ENCODE results near the gene FOXN1.

FOXN1 gene

DNA sequence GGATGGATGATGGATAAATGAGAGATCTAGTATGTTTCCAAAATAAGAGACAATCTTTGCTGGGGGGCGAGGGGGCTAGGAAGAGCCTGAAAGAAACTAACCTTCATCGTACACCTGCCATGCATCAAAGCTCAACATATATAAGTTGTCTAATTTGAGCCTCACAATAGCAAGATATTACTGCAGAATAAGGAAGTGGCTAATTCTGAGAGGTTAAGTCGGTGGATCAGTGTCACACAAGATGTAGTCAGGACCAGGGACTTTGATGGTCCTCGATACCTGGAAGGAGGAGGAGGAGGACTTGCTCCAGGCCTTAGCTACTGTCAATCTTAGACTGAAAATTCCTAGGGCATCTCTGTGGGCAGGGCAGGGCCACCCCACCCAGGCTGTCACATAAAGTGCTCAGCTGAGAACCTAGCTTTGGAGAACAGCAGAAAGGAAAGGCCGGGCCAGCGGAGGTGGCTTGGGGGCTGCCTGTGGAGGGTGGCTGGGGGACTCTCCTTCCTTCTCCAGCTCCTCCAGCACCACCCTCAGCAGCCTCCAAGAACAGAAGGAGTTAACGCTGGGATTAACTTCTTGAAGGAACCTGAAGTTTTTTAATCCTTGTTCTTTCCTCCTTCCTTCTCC lies 33.2 kb upstream of the FOXN1 start:
- ATAC-seq (no peak), DNase-seq (no peak)
- no peaks in the 10 kb centered on the region for H3K36me3 Mint-ChIP-seq (ENCODE audit: low read depth)
- H3K27ac Mint-ChIP-seq = no peak overlapping the region
- H3K4me3 Mint-ChIP-seq = no peak overlapping the region
- H3K27me3 Mint-ChIP-seq = no peaks in the 10 kb centered on the region
- peaks cover 12% of the 10 kb centered on the region for H3K4me1 Mint-ChIP-seq
- H3K9me3 Mint-ChIP-seq = no peaks in the 10 kb centered on the region

DNA sequence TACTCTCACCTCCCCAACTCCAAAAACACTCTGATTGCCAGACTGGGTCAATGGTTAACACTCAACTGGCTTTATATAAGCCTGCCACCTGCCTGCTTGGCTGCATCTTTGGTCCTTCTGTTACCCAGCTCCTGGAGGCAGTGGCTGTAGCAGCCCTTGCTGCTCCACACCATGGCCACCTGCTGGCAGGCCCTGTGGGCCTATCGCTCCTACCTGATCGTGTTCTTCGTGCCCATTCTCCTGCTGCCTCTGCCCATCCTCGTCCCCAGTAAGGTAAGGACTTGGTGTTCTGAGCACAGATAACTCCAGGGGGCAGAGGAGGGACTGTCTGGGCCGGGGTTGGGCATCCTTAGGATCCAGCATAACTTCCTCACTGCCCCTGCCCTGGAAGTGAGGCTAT lies 32.6 kb upstream of the FOXN1 start, which contains the start of gene SLC13A2:
SLC13A2 (plus strand) TSS at position 103 of the 400 bp plus-strand sequence; CDS start at position 172, 69 bp downstream.
- H3K27ac Mint-ChIP-seq = no peak within 1 kb of the TSS

GRCh38 chr17:28474111-28474531 lies 32.0 kb upstream of the FOXN1 start:
- ATAC-seq (no peak), DNase-seq (no peak)
- Mint-ChIP-seq H3K36me3 (ENCODE audit: low read depth) (no peaks in the 10 kb centered on the region), H3K27ac (no peak overlapping the region), H3K9me3 (no peaks in the 10 kb centered on the region), H3K27me3 (no peaks in the 10 kb centered on the region), H3K4me1 (peaks cover 5% of the 10 kb centered on the region), H3K4me3 (no peak overlapping the region)

More for the DNA sequence above, 32.6 kb upstream of the FOXN1 start, which contains the start of gene SLC13A2:
- DNase-seq (no peak), ATAC-seq (no peak)
- H3K27me3 Mint-ChIP-seq = no peaks in the 10 kb centered on the region
- peaks cover 10% of the 10 kb centered on the region for H3K4me1 Mint-ChIP-seq
- no peaks in the 10 kb centered on the region for H3K36me3 Mint-ChIP-seq (ENCODE audit: low read depth)
- no peak within 1 kb of the TSS for H3K4me3 Mint-ChIP-seq
- no peaks in the 10 kb centered on the region for H3K9me3 Mint-ChIP-seq

GRCh38 chr17:28475151-28475900 lies 30.8 kb upstream of the FOXN1 start:
- no peaks in the 10 kb centered on the region for H3K36me3 Mint-ChIP-seq (ENCODE audit: low read depth)
- H3K9me3 Mint-ChIP-seq = no peaks in the 10 kb centered on the region
- peaks cover 5% of the 10 kb centered on the region for H3K4me1 Mint-ChIP-seq
- ATAC-seq (no peak), DNase-seq (no peak)
- H3K27ac Mint-ChIP-seq = no peak overlapping the region
- no peak overlapping the region for H3K4me3 Mint-ChIP-seq
- no peaks in the 10 kb centered on the region for H3K27me3 Mint-ChIP-seq

GRCh38 chr17:28476076-28476865 lies 29.9 kb upstream of the FOXN1 start:
- no peak for ATAC-seq
- H3K9me3 Mint-ChIP-seq = no peaks in the 10 kb centered on the region
- no peaks in the 10 kb centered on the region for H3K27me3 Mint-ChIP-seq
- H3K27ac Mint-ChIP-seq = no peak overlapping the region
- no peak for DNase-seq
- H3K4me3 Mint-ChIP-seq = no peak overlapping the region
- H3K4me1 Mint-ChIP-seq = peaks cover 5% of the 10 kb centered on the region
- H3K36me3 Mint-ChIP-seq (ENCODE audit: low read depth) = no peaks in the 10 kb centered on the region

DNA sequence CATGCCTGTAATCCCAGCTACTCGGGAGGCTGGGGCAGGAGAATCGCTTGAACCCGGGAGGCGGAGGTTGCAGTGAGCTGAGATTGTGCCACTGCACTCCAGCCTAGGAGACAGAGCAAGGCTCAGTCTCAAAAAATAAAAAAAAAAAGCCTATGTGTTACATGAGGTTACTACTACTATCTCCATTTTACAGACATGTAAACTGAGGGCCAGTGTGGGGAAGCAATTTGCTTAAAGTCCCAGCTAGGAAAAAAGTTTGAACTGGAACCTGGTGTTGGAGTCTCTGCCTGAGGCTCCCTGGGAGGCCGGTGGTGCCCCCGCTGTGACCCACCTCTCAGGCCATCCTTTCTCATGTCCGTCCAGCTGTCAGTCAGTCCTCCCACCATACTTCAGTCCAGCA lies 28.2 kb upstream of the FOXN1 start:
- Mint-ChIP-seq H3K4me1 (peaks cover 5% of the 10 kb centered on the region), H3K9me3 (no peaks in the 10 kb centered on the region), H3K4me3 (no peak overlapping the region), H3K27ac (no peak overlapping the region), H3K36me3 (ENCODE audit: low read depth) (no peaks in the 10 kb centered on the region), H3K27me3 (no peaks in the 10 kb centered on the region)
- no peak for ATAC-seq
- DNase-seq = no peak

- H3K4me1 Mint-ChIP-seq = peaks cover 5% of the 10 kb centered on the region
- no peaks in the 10 kb centered on the region for H3K9me3 Mint-ChIP-seq
- DNase-seq (no peak), ATAC-seq (no peak)
- H3K27me3 Mint-ChIP-seq = no peaks in the 10 kb centered on the region
- no peak overlapping the region for H3K27ac Mint-ChIP-seq
- no peaks in the 10 kb centered on the region for H3K36me3 Mint-ChIP-seq (ENCODE audit: low read depth)
- H3K4me3 Mint-ChIP-seq = no peak overlapping the region
Observed at GRCh38 chr17:28478712-28479615, 27.2 kb upstream of the FOXN1 start.

DNA sequence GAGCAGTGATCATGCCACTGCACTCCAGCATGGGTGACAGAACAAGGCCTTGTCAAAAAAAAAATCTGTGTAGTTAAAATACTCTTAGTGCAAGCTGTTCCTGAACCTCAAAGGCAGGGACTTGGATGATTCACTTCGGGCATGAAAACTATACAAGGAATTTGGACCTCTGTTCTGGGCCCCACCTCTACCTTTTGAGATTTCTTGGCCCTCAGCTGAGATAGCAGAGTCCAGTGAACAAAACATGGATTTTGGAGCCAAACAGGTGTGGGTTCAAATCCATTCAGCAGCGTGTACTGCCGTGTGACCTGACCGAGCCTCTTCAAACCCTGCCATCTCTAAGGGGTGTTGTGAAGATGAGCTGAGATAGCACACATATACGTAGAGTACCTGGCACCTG lies 25.9 kb upstream of the FOXN1 start:
- Mint-ChIP-seq H3K27me3 (no peaks in the 10 kb centered on the region), H3K4me1 (peaks cover 4% of the 10 kb centered on the region), H3K4me3 (no peak overlapping the region), H3K9me3 (no peaks in the 10 kb centered on the region), H3K27ac (no peak overlapping the region), H3K36me3 (ENCODE audit: low read depth) (no peaks in the 10 kb centered on the region)
- no peak for ATAC-seq
- DNase-seq = no peak

- Mint-ChIP-seq H3K27me3 (no peaks in the 10 kb centered on the region), H3K36me3 (ENCODE audit: low read depth) (no peaks in the 10 kb centered on the region), H3K4me1 (no peaks in the 10 kb centered on the region), H3K9me3 (no peaks in the 10 kb centered on the region), H3K27ac (no peak overlapping the region), H3K4me3 (no peak overlapping the region)
- DNase-seq (no peak), ATAC-seq (no peak)
Observed at GRCh38 chr17:28480799-28481571, 25.2 kb upstream of the FOXN1 start.

DNA sequence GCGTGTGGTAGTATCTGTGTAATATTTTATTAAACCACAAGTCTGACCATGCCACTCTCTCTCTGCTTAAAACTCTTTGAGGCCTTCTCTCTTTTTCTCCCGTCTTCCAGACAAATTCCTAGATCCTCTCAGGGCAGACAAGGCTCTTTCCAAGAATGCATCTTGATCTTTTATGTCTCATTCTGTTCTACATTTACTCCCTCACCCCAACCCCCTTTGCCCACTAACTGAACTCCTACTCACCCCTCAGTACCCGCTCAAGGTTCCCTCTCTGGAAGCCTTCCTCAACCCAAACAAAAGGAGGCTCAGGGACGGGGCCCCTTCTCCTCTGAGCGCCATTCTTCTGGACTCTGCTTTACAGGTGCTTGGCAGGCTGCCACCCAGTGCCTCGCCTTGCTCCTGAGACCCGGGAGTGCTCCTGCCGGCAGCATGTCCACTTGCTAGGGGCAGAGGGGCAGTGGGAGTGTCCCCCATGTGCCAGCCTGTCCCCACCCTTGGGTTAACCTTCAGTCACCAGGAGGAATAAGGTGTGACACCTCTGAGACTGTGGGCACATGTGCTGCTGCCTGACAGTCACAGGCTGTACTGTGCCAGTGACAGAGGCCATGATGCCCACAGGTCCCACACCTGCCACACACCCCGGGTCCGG lies 23.5 kb upstream of the FOXN1 start:
- no peaks in the 10 kb centered on the region for H3K27me3 Mint-ChIP-seq
- no peak overlapping the region for H3K4me3 Mint-ChIP-seq
- ATAC-seq = peak; percentile 8
- H3K9me3 Mint-ChIP-seq = no peaks in the 10 kb centered on the region
- DNase-seq = no peak
- H3K27ac Mint-ChIP-seq = no peak overlapping the region
- no peaks in the 10 kb centered on the region for H3K36me3 Mint-ChIP-seq (ENCODE audit: low read depth)
- H3K4me1 Mint-ChIP-seq = no peaks in the 10 kb centered on the region

GRCh38 chr17:28484296-28484695 lies 21.9 kb upstream of the FOXN1 start:
- H3K36me3 Mint-ChIP-seq (ENCODE audit: low read depth) = no peaks in the 10 kb centered on the region
- ATAC-seq (no peak), DNase-seq (no peak)
- H3K4me3 Mint-ChIP-seq = no peak overlapping the region
- H3K9me3 Mint-ChIP-seq = no peaks in the 10 kb centered on the region
- no peak overlapping the region for H3K27ac Mint-ChIP-seq
- no peaks in the 10 kb centered on the region for H3K4me1 Mint-ChIP-seq
- no peaks in the 10 kb centered on the region for H3K27me3 Mint-ChIP-seq

GRCh38 chr17:28485049-28485448 lies 21.1 kb upstream of the FOXN1 start:
- ATAC-seq = no peak
- Mint-ChIP-seq H3K4me1 (no peaks in the 10 kb centered on the region), H3K27ac (no peak overlapping the region), H3K9me3 (no peaks in the 10 kb centered on the region), H3K4me3 (no peak overlapping the region), H3K36me3 (ENCODE audit: low read depth) (no peaks in the 10 kb centered on the region), H3K27me3 (no peaks in the 10 kb centered on the region)
- no peak for DNase-seq

DNA sequence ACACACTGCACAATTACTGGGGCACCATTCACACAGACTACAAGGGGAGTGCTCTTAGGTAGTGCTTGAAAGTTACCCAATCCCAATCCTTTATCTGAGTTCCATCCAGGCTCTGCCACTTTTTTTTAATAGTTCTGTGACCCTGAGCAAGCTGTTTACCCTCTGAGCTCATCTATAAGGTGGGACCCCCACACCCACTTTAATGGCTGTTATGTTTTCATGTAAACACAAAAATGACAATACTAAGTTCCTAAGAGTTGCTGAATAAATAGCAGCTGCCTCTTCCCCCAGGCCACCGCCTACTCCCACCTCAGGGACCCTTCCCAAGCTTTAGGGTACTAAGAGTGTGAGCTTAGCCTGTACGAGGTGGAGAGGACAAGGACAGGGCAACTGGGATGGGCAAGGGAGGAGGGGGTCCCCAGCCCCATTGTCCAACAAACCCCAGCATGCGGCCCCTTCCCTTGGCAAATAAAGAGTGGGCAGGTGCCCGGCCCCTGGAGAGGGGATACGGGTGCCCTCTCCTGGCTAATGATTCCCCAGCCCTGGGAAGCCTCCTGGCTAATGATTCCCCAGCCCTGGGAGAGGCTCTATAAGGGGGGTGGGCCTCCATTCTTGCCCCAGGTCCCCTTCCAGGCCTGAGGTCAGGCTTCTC lies 18.1 kb upstream of the FOXN1 start:
- peaks cover 4% of the 10 kb centered on the region for H3K4me1 Mint-ChIP-seq
- H3K36me3 Mint-ChIP-seq (ENCODE audit: low read depth) = no peaks in the 10 kb centered on the region
- no peak for ATAC-seq
- no peaks in the 10 kb centered on the region for H3K9me3 Mint-ChIP-seq
- no peak overlapping the region for H3K27ac Mint-ChIP-seq
- no peak for DNase-seq
- peaks cover 2% of the 10 kb centered on the region for H3K27me3 Mint-ChIP-seq
- no peak overlapping the region for H3K4me3 Mint-ChIP-seq

Data from activated naive CD8-positive, alpha-beta T cell treated with anti-CD3 and anti-CD28 coated beads, Interleukin-2, amount 50 U/mL, for 24 hours (primary cell).